CD4-positive, CD25-positive, alpha-beta regulatory T cell (primary cell): Measurements from ENCODE around the gene DNAJC25. TPM values are rescaled to one million over a fixed set of nuclear protein-coding genes. Genes with fewer than 3 reads are reported as not detected.
A peak's percentile ranks its signal among the peaks of the same experiment; 100 is the strongest.

ENCODE experiments used
- ATAC-seq, 2 donors: fragments of 150-1000 bp; cut with Tn5 transposase; one replicate each; pipeline ENCODE4 v1.10.0; 2021; ENCODE audit warnings: low read depth in 2 of 2, moderate number of reproducible peaks in 2 of 2, moderate library complexity in 1 of 2
- DNase-seq, 3 donors: peaks; one replicate each; pipeline versions ENCODE4 v3.0.0 to v3.0.0-alpha.2; 2012 to 2022; ENCODE audit warnings: mixed read lengths in 1 of 3
- H3K27ac ChIP-seq: one replicate; pipeline ENCODE4 v1.7.0; 2013; ENCODE audit warnings: mild to moderate bottlenecking, low read length; ENCODE audit not compliant: insufficient read depth, poor library complexity, severe bottlenecking
- H3K27me3 ChIP-seq: one replicate; pipeline ENCODE4 v1.7.0; 2013; ENCODE audit warnings: low read length; ENCODE audit not compliant: control insufficient read depth, insufficient read depth
- H3K36me3 ChIP-seq: one replicate; pipeline ENCODE4 v1.7.0; 2013; ENCODE audit warnings: mild to moderate bottlenecking, low read length, moderate library complexity; ENCODE audit not compliant: control insufficient read depth, insufficient read depth
- H3K4me1 ChIP-seq: 2 replicates; pipeline ENCODE4 v1.7.0; 2013; ENCODE audit warnings: mild to moderate bottlenecking, low read length; ENCODE audit not compliant: insufficient read depth, control insufficient read depth, poor library complexity, severe bottlenecking
- H3K4me3 ChIP-seq: one replicate; pipeline ENCODE4 v1.7.0; 2013; ENCODE audit warnings: low read depth, mild to moderate bottlenecking, low read length, moderate library complexity
- H3K9me3 ChIP-seq, 2 experiments: 1 replicate in 1 of 2; 2 replicates in 1 of 2; pipeline ENCODE4 v1.7.0; 2013; ENCODE audit warnings: low read length in 2 of 2, mild to moderate bottlenecking in 1 of 2, moderate library complexity in 1 of 2; ENCODE audit not compliant: control insufficient read depth in 2 of 2
- H3K27ac Mint-ChIP-seq, 3 donors: one replicate each; pipeline ENCODE4 v1.8.0; 2020 to 2022; ENCODE audit warnings: mild to moderate bottlenecking in 3 of 3, mixed read lengths in 3 of 3, moderate library complexity in 2 of 3
- H3K27me3 Mint-ChIP-seq: one replicate; pipeline ENCODE4 v1.8.0; 2022; ENCODE audit warnings: mild to moderate bottlenecking, mixed read lengths
- H3K36me3 Mint-ChIP-seq: one replicate; pipeline ENCODE4 v1.8.0; 2020; ENCODE audit warnings: mixed read lengths
- H3K4me1 Mint-ChIP-seq, 4 donors: one replicate each; pipeline ENCODE4 v1.8.0; 2020 to 2022; ENCODE audit warnings: mixed read lengths in 4 of 4, mild to moderate bottlenecking in 1 of 4
- H3K4me3 Mint-ChIP-seq, 4 donors: one replicate each; pipeline ENCODE4 v1.8.0; 2020 to 2022; ENCODE audit warnings: mild to moderate bottlenecking in 4 of 4, mixed read lengths in 4 of 4, moderate library complexity in 3 of 4
- H3K9me3 Mint-ChIP-seq, 7 donors: one replicate each; pipeline ENCODE4 v1.8.0; 2020 to 2022; ENCODE audit warnings: mixed read lengths in 7 of 7, mild to moderate bottlenecking in 3 of 7, moderate library complexity in 2 of 7
- polyA plus RNA-seq, 4 donors: library from polyadenylated mRNA; unstranded; fragments of 300-500 nt; fragmentation: Illumina TruSeq; gene quantifications; one replicate each; pipeline ENCODE4 v1.2.3, GENCODE V29; 2021
- total RNA-seq: library from RNA; stranded (reverse); gene quantifications from one replicate; pipeline ENCODE4 v1.2.3, GENCODE V29; 2022

DNAJC25 gene
- total and polyA plus RNA-seq, 5 donors from 2014 or later: 1.3 to 3.0 (median 2.8) TPM

DNA sequence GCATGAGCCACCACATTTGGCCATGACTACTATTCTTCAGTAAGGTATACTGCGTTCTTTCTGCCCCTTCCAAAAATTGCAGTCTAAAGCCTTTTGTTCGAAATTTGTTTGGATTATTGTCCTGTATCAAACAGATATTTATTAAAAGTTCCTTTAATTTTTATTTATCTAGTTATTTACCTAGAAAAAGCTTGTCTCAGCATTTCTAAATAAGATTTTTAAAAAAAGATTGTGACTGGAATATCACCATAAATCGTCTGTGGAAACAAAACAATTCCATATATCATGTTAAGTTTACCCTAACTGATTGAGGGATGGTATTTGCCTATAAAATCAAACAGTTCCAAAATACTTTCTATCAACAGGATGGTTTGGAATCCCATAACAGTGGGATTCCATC lies 45.0 kb downstream of the DNAJC25 start:
- no peak overlapping the region for H3K27ac Mint-ChIP-seq
- H3K9me3 ChIP-seq: no peaks in the 10 kb centered on the region
- H3K4me1 Mint-ChIP-seq: peaks cover 0 to 3% (median under 1%) of the 10 kb centered on the region in 4 donors
- H3K36me3 ChIP-seq: peaks cover 3% of the 10 kb centered on the region
- no peak overlapping the region for H3K4me3 Mint-ChIP-seq
- no peaks in the 10 kb centered on the region for H3K27me3 ChIP-seq
- no peaks in the 10 kb centered on the region for H3K27me3 Mint-ChIP-seq
- no peak for ATAC-seq
- peaks cover 18% of the 10 kb centered on the region for H3K36me3 Mint-ChIP-seq
- no peak for DNase-seq
- no peaks in the 10 kb centered on the region for H3K4me1 ChIP-seq
- no peak overlapping the region for H3K4me3 ChIP-seq
- H3K9me3 Mint-ChIP-seq: no peaks in the 10 kb centered on the region
- H3K27ac ChIP-seq: no peak overlapping the region

GRCh38 chr9:111678293-111678692 lies 47.2 kb downstream of the DNAJC25 start:
- Histone ChIP-seq H3K36me3 (peaks cover 2% of the 10 kb centered on the region), H3K4me1 (no peaks in the 10 kb centered on the region), H3K4me3 (no peak overlapping the region), H3K9me3 (no peaks in the 10 kb centered on the region), H3K27ac (no peak overlapping the region), H3K27me3 (no peaks in the 10 kb centered on the region)
- no peaks in the 10 kb centered on the region for H3K9me3 Mint-ChIP-seq
- H3K36me3 Mint-ChIP-seq: peaks cover 17% of the 10 kb centered on the region
- DNase-seq: no peak
- peaks cover 0 to 3% (median 0%) of the 10 kb centered on the region in 4 donors for H3K4me1 Mint-ChIP-seq
- no peak for ATAC-seq
- no peak overlapping the region for H3K27ac Mint-ChIP-seq
- no peaks in the 10 kb centered on the region for H3K27me3 Mint-ChIP-seq
- H3K4me3 Mint-ChIP-seq: no peak overlapping the region

GRCh38 chr9:111679199-111679598 lies 48.1 kb downstream of the DNAJC25 start:
- H3K27ac ChIP-seq: no peak overlapping the region
- no peak for ATAC-seq
- Mint-ChIP-seq H3K4me3 (no peak overlapping the region), H3K9me3 (no peaks in the 10 kb centered on the region), H3K27me3 (no peaks in the 10 kb centered on the region), H3K4me1 (peaks cover 0 to 3% (median 0%) of the 10 kb centered on the region in 4 donors), H3K27ac (no peak overlapping the region), H3K36me3 (peaks cover 17% of the 10 kb centered on the region)
- peaks cover 2% of the 10 kb centered on the region for H3K36me3 ChIP-seq
- H3K4me3 ChIP-seq: no peak overlapping the region
- no peak for DNase-seq
- H3K4me1 ChIP-seq: no peaks in the 10 kb centered on the region
- no peaks in the 10 kb centered on the region for H3K9me3 ChIP-seq
- no peaks in the 10 kb centered on the region for H3K27me3 ChIP-seq

DNA sequence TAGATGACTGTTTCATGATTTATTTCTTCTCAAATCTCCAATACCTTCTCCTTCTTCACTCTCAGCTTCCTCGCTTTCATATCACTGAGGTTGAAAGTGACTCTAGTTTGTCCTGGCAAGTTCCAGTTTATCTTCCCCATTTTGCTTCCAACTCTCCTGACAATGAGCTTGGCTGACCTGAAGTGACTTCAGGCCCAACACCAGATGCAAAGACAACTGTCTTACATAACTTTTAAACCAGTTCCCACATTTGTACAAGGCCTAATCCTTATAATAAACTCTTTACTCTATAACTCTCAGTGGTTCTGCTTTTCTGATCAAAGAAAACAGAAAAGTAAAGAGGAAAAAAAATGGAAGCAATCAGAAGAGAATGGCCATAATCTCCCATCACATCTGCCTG lies 52.3 kb downstream of the DNAJC25 start:
- no peak overlapping the region for H3K27ac Mint-ChIP-seq
- Histone ChIP-seq H3K4me3 (no peak overlapping the region), H3K9me3 (no peaks in the 10 kb centered on the region), H3K36me3 (no peaks in the 10 kb centered on the region), H3K4me1 (no peaks in the 10 kb centered on the region), H3K27ac (no peak overlapping the region), H3K27me3 (no peaks in the 10 kb centered on the region)
- DNase-seq (no peak), ATAC-seq (no peak)
- no peaks in the 10 kb centered on the region for H3K4me1 Mint-ChIP-seq
- no peaks in the 10 kb centered on the region for H3K9me3 Mint-ChIP-seq
- H3K27me3 Mint-ChIP-seq: no peaks in the 10 kb centered on the region
- no peak overlapping the region for H3K4me3 Mint-ChIP-seq
- peaks cover 7% of the 10 kb centered on the region for H3K36me3 Mint-ChIP-seq

GRCh38 chr9:111691672-111692329 lies 60.7 kb downstream of the DNAJC25 start:
- no peak overlapping the region for H3K27ac ChIP-seq
- Mint-ChIP-seq H3K4me3 (no peak overlapping the region), H3K36me3 (peaks cover 4% of the 10 kb centered on the region), H3K9me3 (no peaks in the 10 kb centered on the region), H3K27ac (no peak overlapping the region), H3K4me1 (peaks cover 0 to 9% (median 0%) of the 10 kb centered on the region in 4 donors), H3K27me3 (no peaks in the 10 kb centered on the region)
- H3K4me1 ChIP-seq: no peaks in the 10 kb centered on the region
- H3K4me3 ChIP-seq: no peak overlapping the region
- DNase-seq (peak in 2 of 3 donors; percentile 12 to 61), ATAC-seq (no peak)
- no peaks in the 10 kb centered on the region for H3K9me3 ChIP-seq
- no peaks in the 10 kb centered on the region for H3K36me3 ChIP-seq
- H3K27me3 ChIP-seq: no peaks in the 10 kb centered on the region

GRCh38 chr9:111696796-111697195 lies 65.7 kb downstream of the DNAJC25 start:
- Histone ChIP-seq H3K27ac (no peak overlapping the region), H3K4me3 (no peak overlapping the region), H3K27me3 (no peaks in the 10 kb centered on the region), H3K36me3 (no peaks in the 10 kb centered on the region), H3K9me3 (no peaks in the 10 kb centered on the region), H3K4me1 (no peaks in the 10 kb centered on the region)
- H3K36me3 Mint-ChIP-seq: peaks cover 5% of the 10 kb centered on the region
- H3K9me3 Mint-ChIP-seq: no peaks in the 10 kb centered on the region
- no peaks in the 10 kb centered on the region for H3K27me3 Mint-ChIP-seq
- no peak overlapping the region for H3K27ac Mint-ChIP-seq
- H3K4me1 Mint-ChIP-seq: peaks cover 5 to 10% (median 7%) of the 10 kb centered on the region in 4 donors
- H3K4me3 Mint-ChIP-seq: no peak overlapping the region
- ATAC-seq (no peak), DNase-seq (no peak)

DNA sequence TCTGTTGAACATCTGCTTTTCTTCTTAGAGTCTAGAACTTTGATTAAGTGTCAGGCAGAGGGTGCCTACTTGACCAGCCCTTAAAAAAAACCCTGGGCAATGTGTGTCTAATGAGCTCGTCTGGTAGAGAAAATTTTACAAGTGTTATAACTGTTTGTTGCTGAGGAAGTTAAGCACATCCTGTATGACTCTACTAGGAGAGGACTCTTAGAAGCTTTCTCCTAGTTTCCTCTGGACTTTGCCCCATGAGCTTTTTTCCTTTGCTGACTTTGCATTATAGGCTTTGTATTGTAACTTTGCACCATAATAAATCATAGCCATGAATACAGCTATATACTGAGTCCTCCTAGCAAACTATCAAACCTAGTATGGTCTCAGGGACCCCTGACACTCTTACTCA lies 69.6 kb downstream of the DNAJC25 start:
- H3K27ac ChIP-seq: no peak overlapping the region
- no peaks in the 10 kb centered on the region for H3K27me3 ChIP-seq
- DNase-seq (peak in 1 of 3 donors; percentile 13), ATAC-seq (no peak)
- Mint-ChIP-seq H3K27ac (peak overlapping the region in 1 of 3 donors; percentile 62), H3K9me3 (no peaks in the 10 kb centered on the region), H3K36me3 (peaks cover 5% of the 10 kb centered on the region), H3K4me1 (peaks cover 0 to 10% (median 7%) of the 10 kb centered on the region in 4 donors), H3K4me3 (no peak overlapping the region), H3K27me3 (no peaks in the 10 kb centered on the region)
- no peaks in the 10 kb centered on the region for H3K4me1 ChIP-seq
- no peaks in the 10 kb centered on the region for H3K9me3 ChIP-seq
- no peaks in the 10 kb centered on the region for H3K36me3 ChIP-seq
- no peak overlapping the region for H3K4me3 ChIP-seq
